Measurements from ENCODE around the gene COL27A1.

COL27A1 gene

GRCh38 chr9:114235033-114235661 lies 79.8 kb downstream of the COL27A1 start:
- peaks cover 21% of the 10 kb centered on the region for H3K4me1 ChIP-seq (ENCODE audit: insufficient read depth, insufficient read length)
- no peaks in the 10 kb centered on the region for H3K9me3 ChIP-seq (ENCODE audit: insufficient read depth, low read length)
- TF ChIP-seq SUZ12 (IDR thresholded peaks at IDR 0.05; ENCODE audit: extremely low read depth, insufficient read depth, insufficient read length) (no peak), YY1 (IDR thresholded peaks at IDR 0.05; ENCODE audit: insufficient read depth, insufficient read length) (no peak), ZNF274 (IDR thresholded peaks at IDR 0.05; ENCODE audit: low read depth, low read length) (no peak)
- no peak overlapping the region for H3K9ac ChIP-seq (ENCODE audit: insufficient read length, low read depth)
- H3K4me3 ChIP-seq (ENCODE audit: insufficient read length, low read depth) = no peak overlapping the region
- no peak for DNase-seq (ENCODE audit: low read depth, low spot score)
- H3K36me3 ChIP-seq (ENCODE audit: insufficient read depth, insufficient read length, low read length) = peaks cover 63% of the 10 kb centered on the region
- H3K27me3 ChIP-seq (ENCODE audit: insufficient read depth, insufficient read length) = no peaks in the 10 kb centered on the region

- Histone ChIP-seq H3K4me1 (ENCODE audit: insufficient read depth, insufficient read length) (peaks cover 15% of the 10 kb centered on the region), H3K4me3 (ENCODE audit: insufficient read length, low read depth) (no peak overlapping the region), H3K27me3 (ENCODE audit: insufficient read depth, insufficient read length) (no peaks in the 10 kb centered on the region), H3K9ac (ENCODE audit: insufficient read length, low read depth) (no peak overlapping the region), H3K36me3 (ENCODE audit: insufficient read depth, insufficient read length, low read length) (peaks cover 70% of the 10 kb centered on the region), H3K9me3 (ENCODE audit: insufficient read depth, low read length) (no peaks in the 10 kb centered on the region)
- DNase-seq (ENCODE audit: low read depth, low spot score) = no peak
- no peak for TF ChIP-seq ZNF274 (IDR thresholded peaks at IDR 0.05; ENCODE audit: low read depth, low read length)
Measured at GRCh38 chr9:114236391-114237138, 81.2 kb downstream of the COL27A1 start.

GRCh38 chr9:114237247-114237646 lies 81.9 kb downstream of the COL27A1 start:
- H3K36me3 ChIP-seq (ENCODE audit: insufficient read depth, insufficient read length, low read length) = peaks cover 70% of the 10 kb centered on the region
- DNase-seq (ENCODE audit: low read depth, low spot score) = no peak
- peaks cover 9% of the 10 kb centered on the region for H3K4me1 ChIP-seq (ENCODE audit: insufficient read depth, insufficient read length)
- no peak overlapping the region for H3K9ac ChIP-seq (ENCODE audit: insufficient read length, low read depth)
- no peaks in the 10 kb centered on the region for H3K27me3 ChIP-seq (ENCODE audit: insufficient read depth, insufficient read length)
- TF ChIP-seq ZNF274 (IDR thresholded peaks at IDR 0.05; ENCODE audit: low read depth, low read length) (no peak), SUZ12 (IDR thresholded peaks at IDR 0.05; ENCODE audit: extremely low read depth, insufficient read depth, insufficient read length) (no peak), YY1 (IDR thresholded peaks at IDR 0.05; ENCODE audit: insufficient read depth, insufficient read length) (no peak)
- no peaks in the 10 kb centered on the region for H3K9me3 ChIP-seq (ENCODE audit: insufficient read depth, low read length)
- H3K4me3 ChIP-seq (ENCODE audit: insufficient read length, low read depth) = no peak overlapping the region

- no peak overlapping the region for H3K9ac ChIP-seq (ENCODE audit: insufficient read length, low read depth)
- H3K9me3 ChIP-seq (ENCODE audit: insufficient read depth, low read length) = no peaks in the 10 kb centered on the region
- peaks cover 72% of the 10 kb centered on the region for H3K36me3 ChIP-seq (ENCODE audit: insufficient read depth, insufficient read length, low read length)
- no peaks in the 10 kb centered on the region for H3K27me3 ChIP-seq (ENCODE audit: insufficient read depth, insufficient read length)
- TF ChIP-seq YY1 (IDR thresholded peaks at IDR 0.05; ENCODE audit: insufficient read depth, insufficient read length) (no peak), ZNF274 (IDR thresholded peaks at IDR 0.05; ENCODE audit: low read depth, low read length) (no peak), SUZ12 (IDR thresholded peaks at IDR 0.05; ENCODE audit: extremely low read depth, insufficient read depth, insufficient read length) (no peak)
- peaks cover 9% of the 10 kb centered on the region for H3K4me1 ChIP-seq (ENCODE audit: insufficient read depth, insufficient read length)
- no peak overlapping the region for H3K4me3 ChIP-seq (ENCODE audit: insufficient read length, low read depth)
- DNase-seq (ENCODE audit: low read depth, low spot score) = no peak
Measured at GRCh38 chr9:114237781-114238180, 82.4 kb downstream of the COL27A1 start.

- H3K9me3 ChIP-seq (ENCODE audit: insufficient read depth, low read length) = no peaks in the 10 kb centered on the region
- H3K9ac ChIP-seq (ENCODE audit: insufficient read length, low read depth) = no peak overlapping the region
- H3K4me1 ChIP-seq (ENCODE audit: insufficient read depth, insufficient read length) = peaks cover 9% of the 10 kb centered on the region
- TF ChIP-seq ZNF274 (IDR thresholded peaks at IDR 0.05; ENCODE audit: low read depth, low read length) (no peak), YY1 (IDR thresholded peaks at IDR 0.05; ENCODE audit: insufficient read depth, insufficient read length) (no peak), SUZ12 (IDR thresholded peaks at IDR 0.05; ENCODE audit: extremely low read depth, insufficient read depth, insufficient read length) (no peak)
- H3K4me3 ChIP-seq (ENCODE audit: insufficient read length, low read depth) = no peak overlapping the region
- no peaks in the 10 kb centered on the region for H3K27me3 ChIP-seq (ENCODE audit: insufficient read depth, insufficient read length)
- no peak for DNase-seq (ENCODE audit: low read depth, low spot score)
- H3K36me3 ChIP-seq (ENCODE audit: insufficient read depth, insufficient read length, low read length) = peaks cover 73% of the 10 kb centered on the region
Measured at GRCh38 chr9:114238472-114238871, 83.1 kb downstream of the COL27A1 start.

DNA sequence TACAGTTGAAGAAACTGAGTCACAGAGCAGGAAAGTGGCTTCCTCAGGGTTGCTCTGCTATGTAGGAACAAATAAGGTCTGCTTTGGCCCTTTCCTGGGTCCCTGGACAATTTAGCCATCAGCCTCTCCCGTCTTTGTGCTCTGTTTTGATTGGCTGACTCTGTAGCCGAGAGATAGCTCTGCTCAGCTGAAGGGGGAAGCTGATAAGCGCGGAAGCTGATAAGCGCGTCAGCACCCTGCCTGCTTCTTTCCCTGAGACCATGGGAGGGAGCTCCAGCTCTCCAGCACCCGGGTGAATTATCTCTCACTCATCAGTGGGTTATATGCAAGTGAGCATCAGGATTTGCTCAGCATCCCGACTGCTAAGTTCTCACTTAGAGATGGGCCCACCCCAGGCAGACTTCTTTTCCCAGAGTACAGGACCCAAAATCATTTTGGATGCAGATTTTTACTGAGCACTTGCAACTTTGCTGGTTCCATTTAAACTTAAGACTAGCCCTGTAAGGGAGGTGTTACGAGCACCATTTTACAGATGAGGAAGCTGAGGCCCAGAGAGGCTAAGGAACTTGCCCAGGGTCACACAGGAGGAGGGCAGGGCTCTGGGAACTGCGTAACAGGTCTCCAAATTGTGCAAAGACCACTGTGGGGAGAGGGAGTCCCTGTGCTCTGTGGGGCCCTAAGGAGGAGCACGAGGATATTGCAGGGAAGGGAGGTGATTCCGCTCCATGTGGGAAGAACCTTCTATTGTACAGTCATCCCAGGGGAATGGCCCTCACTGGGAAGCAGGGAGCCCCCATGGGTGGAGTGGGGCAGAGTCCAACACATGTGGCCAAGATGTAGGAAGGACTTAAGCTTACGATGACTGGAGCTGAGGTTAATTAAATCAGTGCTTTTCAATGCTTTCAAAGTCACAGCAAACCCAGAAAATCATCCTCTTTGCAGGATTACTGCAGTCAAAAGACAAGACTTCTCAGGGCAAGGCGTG lies 83.8 kb downstream of the COL27A1 start:
- H3K9ac ChIP-seq (ENCODE audit: insufficient read length, low read depth) = no peak overlapping the region
- TF ChIP-seq ZNF274 (IDR thresholded peaks at IDR 0.05; ENCODE audit: low read depth, low read length) = no peak
- no peak for TF ChIP-seq YY1 (IDR thresholded peaks at IDR 0.05; ENCODE audit: insufficient read depth, insufficient read length)
- TF ChIP-seq SUZ12 (IDR thresholded peaks at IDR 0.05; ENCODE audit: extremely low read depth, insufficient read depth, insufficient read length) = no peak
- H3K4me3 ChIP-seq (ENCODE audit: insufficient read length, low read depth) = no peak overlapping the region
- no peaks in the 10 kb centered on the region for H3K27me3 ChIP-seq (ENCODE audit: insufficient read depth, insufficient read length)
- peaks cover 73% of the 10 kb centered on the region for H3K36me3 ChIP-seq (ENCODE audit: insufficient read depth, insufficient read length, low read length)
- peaks cover 9% of the 10 kb centered on the region for H3K4me1 ChIP-seq (ENCODE audit: insufficient read depth, insufficient read length)
- DNase-seq (ENCODE audit: low read depth, low spot score) = no peak
- H3K9me3 ChIP-seq (ENCODE audit: insufficient read depth, low read length) = no peaks in the 10 kb centered on the region

DNA sequence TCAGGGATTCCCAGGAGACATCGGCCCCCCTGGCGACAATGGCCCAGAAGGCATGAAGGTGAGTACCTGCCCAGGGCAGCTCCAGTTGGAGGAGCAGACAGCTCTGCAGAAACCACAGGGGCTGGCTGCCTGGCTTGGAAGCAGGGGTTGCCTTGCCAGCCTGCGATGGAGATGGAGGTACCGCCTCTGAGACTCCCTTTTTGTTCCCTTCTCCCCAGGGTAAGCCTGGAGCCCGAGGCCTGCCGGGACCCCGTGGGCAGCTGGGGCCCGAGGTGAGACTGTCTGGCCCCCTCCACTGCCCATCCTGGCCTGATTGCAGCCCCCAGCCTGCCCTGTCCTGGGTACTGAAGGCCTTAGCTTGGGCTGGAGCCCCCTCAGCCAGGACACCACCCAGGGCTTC lies 84.9 kb downstream of the COL27A1 start:
- Histone ChIP-seq H3K27me3 (ENCODE audit: insufficient read depth, insufficient read length) (no peaks in the 10 kb centered on the region), H3K9me3 (ENCODE audit: insufficient read depth, low read length) (no peaks in the 10 kb centered on the region), H3K4me1 (ENCODE audit: insufficient read depth, insufficient read length) (peaks cover 7% of the 10 kb centered on the region), H3K9ac (ENCODE audit: insufficient read length, low read depth) (no peak overlapping the region), H3K4me3 (ENCODE audit: insufficient read length, low read depth) (no peak overlapping the region), H3K36me3 (ENCODE audit: insufficient read depth, insufficient read length, low read length) (peaks cover 75% of the 10 kb centered on the region)
- TF ChIP-seq SUZ12 (IDR thresholded peaks at IDR 0.05; ENCODE audit: extremely low read depth, insufficient read depth, insufficient read length) = no peak
- no peak for TF ChIP-seq ZNF274 (IDR thresholded peaks at IDR 0.05; ENCODE audit: low read depth, low read length)
- no peak for TF ChIP-seq YY1 (IDR thresholded peaks at IDR 0.05; ENCODE audit: insufficient read depth, insufficient read length)
- DNase-seq (ENCODE audit: low read depth, low spot score) = no peak

Data from NT2/D1 (cell line).